Stomach (tissue), 4 donors: ENCODE measurements around the gene DUSP28.

ENCODE experiments used
- CTCF ChIP-seq, 7 experiments: fragments of 450-650 bp in 4 of 7; fragments of 200-600 bp in 3 of 7; sonication (generic) in 3 of 7; IDR thresholded peaks; one replicate each; pipeline ENCODE4 v1.5.1; 2016 to 2019; ENCODE audit warnings: antibody characterized with exemption in 7 of 7, control low read depth in 2 of 7, mild to moderate bottlenecking in 1 of 7
- POLR2A ChIP-seq, 4 donors: fragments of 450-650 bp; IDR thresholded peaks; one replicate each; pipeline ENCODE4 v1.6.1; 2016; ENCODE audit warnings: antibody characterized with exemption in 4 of 4, control low read depth in 2 of 4, mild to moderate bottlenecking in 1 of 4, moderate library complexity in 1 of 4

DNA sequence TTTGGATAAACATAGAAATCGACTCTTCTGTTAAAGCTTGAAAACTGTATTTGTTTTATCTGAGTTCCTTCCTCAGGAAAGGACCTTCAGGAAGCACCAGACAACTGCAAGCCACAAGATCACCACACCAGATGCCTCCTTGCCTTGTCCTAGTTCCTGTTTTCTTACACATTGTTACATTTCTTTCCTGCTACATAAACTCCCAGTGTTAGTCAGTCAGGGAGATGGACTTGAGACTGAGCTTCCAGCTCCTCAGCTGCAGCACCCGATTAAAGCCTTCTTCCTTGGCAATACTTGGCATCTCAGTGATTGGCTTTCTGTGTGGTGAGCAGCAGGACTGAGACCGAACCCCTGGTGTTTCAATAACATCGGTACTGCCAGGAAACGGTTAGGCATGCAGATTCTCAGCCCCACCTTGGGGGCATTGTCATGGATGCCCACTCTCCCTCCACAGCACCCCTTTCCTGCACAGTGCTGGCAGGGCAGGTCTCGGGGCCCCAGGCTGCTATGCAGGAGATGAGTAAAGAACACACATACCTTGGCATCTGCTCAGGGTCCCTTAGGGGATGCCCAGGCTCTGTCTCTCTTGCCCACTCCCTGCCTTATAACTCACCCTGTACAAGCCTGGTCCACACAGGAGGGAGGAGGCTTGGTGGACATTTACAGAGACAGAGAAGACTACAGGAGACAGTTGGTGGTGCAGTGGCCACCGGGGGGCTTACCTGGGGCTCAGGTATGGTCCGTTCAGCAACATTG lies 35.0 kb upstream of the DUSP28 start:
- TF ChIP-seq POLR2A (IDR thresholded peaks at IDR 0.05) (no peak), CTCF (IDR thresholded peaks at IDR 0.05) (no peak)
